Measurements from ENCODE around the gene EPB41L4A.

The EPB41L4A gene

GRCh38 chr5:112258571-112258970, 160.5 kb downstream of the EPB41L4A start:
- Histone ChIP-seq H3K4me1 (ENCODE audit: insufficient read depth, low read length, poor library complexity, severe bottlenecking) (no peaks in the 10 kb centered on the region), H3F3A (ENCODE audit: low read depth) (no peaks in the 10 kb centered on the region), H4K20me1 (ENCODE audit: insufficient read depth, low read length, poor library complexity, severe bottlenecking) (no peaks in the 10 kb centered on the region), H3K9me2 (replicated peaks; ENCODE audit: low read depth, low read length) (no peaks in the 10 kb centered on the region), H3K36me3 (ENCODE audit: insufficient read depth, low read length) (no peaks in the 10 kb centered on the region), H3K9ac (ENCODE audit: low read depth, low read length, poor library complexity, severe bottlenecking) (no peak overlapping the region), H3K4me3 (ENCODE audit: low read length, poor library complexity, severe bottlenecking) (no peak overlapping the region), H2AFZ (ENCODE audit: low read length) (no peak overlapping the region), H3K79me2 (ENCODE audit: insufficient read depth, low read length) (no peaks in the 10 kb centered on the region), H3K4me2 (ENCODE audit: low read depth, low read length, poor library complexity, severe bottlenecking) (no peak overlapping the region), H3K9me3 (ENCODE audit: insufficient read depth, low read depth, low read length) (no peaks in the 10 kb centered on the region), H3K27me3 (ENCODE audit: insufficient read depth, low read length, poor library complexity, severe bottlenecking) (no peaks in the 10 kb centered on the region)
- TF ChIP-seq EZH2phosphoT487 (IDR thresholded peaks at IDR 0.05; ENCODE audit: borderline replicate concordance) (no peak), CTCF (conservative IDR thresholded peaks at IDR 0.05; ENCODE audit: low read length) (no peak)

- TF ChIP-seq CTCF (conservative IDR thresholded peaks at IDR 0.05; ENCODE audit: low read length): no peak
- no peak for TF ChIP-seq EZH2phosphoT487 (IDR thresholded peaks at IDR 0.05; ENCODE audit: borderline replicate concordance)
- Histone ChIP-seq H4K20me1 (ENCODE audit: insufficient read depth, low read length, poor library complexity, severe bottlenecking) (no peaks in the 10 kb centered on the region), H3K4me2 (ENCODE audit: low read depth, low read length, poor library complexity, severe bottlenecking) (no peak overlapping the region), H3K27me3 (ENCODE audit: insufficient read depth, low read length, poor library complexity, severe bottlenecking) (no peaks in the 10 kb centered on the region), H3K9me2 (replicated peaks; ENCODE audit: low read depth, low read length) (no peaks in the 10 kb centered on the region), H3K79me2 (ENCODE audit: insufficient read depth, low read length) (no peaks in the 10 kb centered on the region), H3K4me3 (ENCODE audit: low read length, poor library complexity, severe bottlenecking) (no peak overlapping the region), H3K9ac (ENCODE audit: low read depth, low read length, poor library complexity, severe bottlenecking) (no peak overlapping the region), H3K36me3 (ENCODE audit: insufficient read depth, low read length) (no peaks in the 10 kb centered on the region), H3F3A (ENCODE audit: low read depth) (no peaks in the 10 kb centered on the region), H3K4me1 (ENCODE audit: insufficient read depth, low read length, poor library complexity, severe bottlenecking) (no peaks in the 10 kb centered on the region), H3K9me3 (ENCODE audit: insufficient read depth, low read depth, low read length) (no peaks in the 10 kb centered on the region), H2AFZ (ENCODE audit: low read length) (no peak overlapping the region)
Measured at GRCh38 chr5:112257976-112258375, 161.1 kb downstream of the EPB41L4A start.

GRCh38 chr5:112257005-112257404, 162.1 kb downstream of the EPB41L4A start:
- Histone ChIP-seq H3K27me3 (ENCODE audit: insufficient read depth, low read length, poor library complexity, severe bottlenecking) (no peaks in the 10 kb centered on the region), H3K79me2 (ENCODE audit: insufficient read depth, low read length) (no peaks in the 10 kb centered on the region), H2AFZ (ENCODE audit: low read length) (no peak overlapping the region), H3K4me3 (ENCODE audit: low read length, poor library complexity, severe bottlenecking) (no peak overlapping the region), H3K9me3 (ENCODE audit: insufficient read depth, low read depth, low read length) (no peaks in the 10 kb centered on the region), H3F3A (ENCODE audit: low read depth) (no peaks in the 10 kb centered on the region), H3K9ac (ENCODE audit: low read depth, low read length, poor library complexity, severe bottlenecking) (no peak overlapping the region), H3K36me3 (ENCODE audit: insufficient read depth, low read length) (no peaks in the 10 kb centered on the region), H4K20me1 (ENCODE audit: insufficient read depth, low read length, poor library complexity, severe bottlenecking) (no peaks in the 10 kb centered on the region), H3K9me2 (replicated peaks; ENCODE audit: low read depth, low read length) (no peaks in the 10 kb centered on the region), H3K4me2 (ENCODE audit: low read depth, low read length, poor library complexity, severe bottlenecking) (no peak overlapping the region), H3K4me1 (ENCODE audit: insufficient read depth, low read length, poor library complexity, severe bottlenecking) (no peaks in the 10 kb centered on the region)
- TF ChIP-seq CTCF (conservative IDR thresholded peaks at IDR 0.05; ENCODE audit: low read length): no peak
- TF ChIP-seq EZH2phosphoT487 (IDR thresholded peaks at IDR 0.05; ENCODE audit: borderline replicate concordance): no peak
